ENCODE results near the gene FCHSD2.
"Not testable (repeated sequence)": the region's sequence is repeated elsewhere in the genome, so short reads cannot be mapped to it uniquely, and the experiment has no call there.

Gene FCHSD2

GRCh38 chr11:72829884-72830533 lies 312.1 kb downstream of the FCHSD2 start:
- TF ChIP-seq CTCF (IDR thresholded peaks at IDR 0.05; ENCODE audit: low read depth, low read length), result no peak
- no peak overlapping the region for H3K4me3 ChIP-seq (ENCODE audit: low read depth, low read length)

- no peak for TF ChIP-seq CTCF (IDR thresholded peaks at IDR 0.05; ENCODE audit: low read depth, low read length)
- H3K4me3 ChIP-seq (ENCODE audit: low read depth, low read length), result no peak overlapping the region
Measured at GRCh38 chr11:72829178-72829577, 312.9 kb downstream of the FCHSD2 start.

GRCh38 chr11:72828692-72829101 lies 313.4 kb downstream of the FCHSD2 start:
- H3K4me3 ChIP-seq (ENCODE audit: low read depth, low read length), result no peak overlapping the region

GRCh38 chr11:72828081-72828567 lies 314.0 kb downstream of the FCHSD2 start:
- H3K4me3 ChIP-seq (ENCODE audit: low read depth, low read length), result no peak overlapping the region
- no peak for TF ChIP-seq CTCF (IDR thresholded peaks at IDR 0.05; ENCODE audit: low read depth, low read length)

More at GRCh38 chr11:72828692-72829101, 313.4 kb downstream of the FCHSD2 start:
- no peak for TF ChIP-seq CTCF (IDR thresholded peaks at IDR 0.05; ENCODE audit: low read depth, low read length)

GRCh38 chr11:72827656-72828055 lies 314.5 kb downstream of the FCHSD2 start:
- not testable (repeated sequence) for H3K4me3 ChIP-seq (ENCODE audit: low read depth, low read length)

GRCh38 chr11:72826942-72827480 lies 315.1 kb downstream of the FCHSD2 start:
- TF ChIP-seq CTCF (IDR thresholded peaks at IDR 0.05; ENCODE audit: low read depth, low read length), result no peak
- H3K4me3 ChIP-seq (ENCODE audit: low read depth, low read length), result no peak overlapping the region

- no peak overlapping the region for H3K4me3 ChIP-seq (ENCODE audit: low read depth, low read length)
- TF ChIP-seq CTCF (IDR thresholded peaks at IDR 0.05; ENCODE audit: low read depth, low read length), result no peak
Measured at GRCh38 chr11:72826191-72826941, 315.8 kb downstream of the FCHSD2 start.

All from WI38 (cell line).